HepG2 (cell line): Measurements from ENCODE around the gene CLP1. TPM values are rescaled to one million over a fixed set of nuclear protein-coding genes. Genes with fewer than 3 reads are reported as not detected.

Source experiments
- ATF7 ChIP-seq, 2 experiments: fragments of 450-650 bp in 1 of 2; sonication (generic) in 1 of 2; formaldehyde crosslinking in 1 of 2; IDR thresholded peaks; 2 replicates each; pipeline versions ENCODE4 v1.4.0 to v1.6.1; 2016 to 2020; ENCODE audit warnings: antibody characterized with exemption in 1 of 2, mild to moderate bottlenecking in 1 of 2, missing genetic modification reagents in 1 of 2
- HOXA5 ChIP-seq: sonication (generic); formaldehyde crosslinking; IDR thresholded peaks from 2 replicates; pipeline ENCODE4 v1.4.0; 2020; ENCODE audit warnings: missing genetic modification reagents
- KAT8 ChIP-seq: IDR thresholded peaks from 2 replicates; pipeline ENCODE4 v1.6.1; 2016; ENCODE audit warnings: missing genetic modification reagents, missing compliant biosample characterization
- KDM5A ChIP-seq: fragments of 200-600 bp; sonication (generic); IDR thresholded peaks from 2 replicates; pipeline ENCODE4 v1.7.0; 2018; ENCODE audit warnings: antibody characterized with exemption, mild to moderate bottlenecking, low read length, borderline replicate concordance
- MAFF ChIP-seq: IDR thresholded peaks from 2 replicates; pipeline ENCODE4 v1.6.1; 2011; ENCODE audit warnings: low read depth, low read length, improper control_type of control experiment
- NR2F2 ChIP-seq: IDR thresholded peaks from 2 replicates; pipeline ENCODE4 v1.6.1; 2012; ENCODE audit warnings: low read depth, inconsistent platforms, borderline replicate concordance
- SIX4 ChIP-seq: sonication (generic); formaldehyde crosslinking; IDR thresholded peaks from 2 replicates; pipeline ENCODE4 v1.4.0; 2020; ENCODE audit warnings: missing genetic modification reagents
- ZFP36L2 ChIP-seq: sonication (generic); formaldehyde crosslinking; IDR thresholded peaks from 2 replicates; pipeline ENCODE4 v1.4.0; 2020; ENCODE audit warnings: missing genetic modification reagents
- ZNF160 ChIP-seq: sonication (generic); formaldehyde crosslinking; IDR thresholded peaks from 2 replicates; pipeline ENCODE4 v1.8.0; 2022; ENCODE audit warnings: mild to moderate bottlenecking, inconsistent platforms, missing genetic modification reagents
- ZNF335 ChIP-seq: sonication (generic); formaldehyde crosslinking; IDR thresholded peaks from 2 replicates; pipeline ENCODE4 v1.4.0; 2020; ENCODE audit warnings: missing genetic modification reagents
- ZNF746 ChIP-seq: sonication (generic); formaldehyde crosslinking; IDR thresholded peaks from 2 replicates; pipeline ENCODE4 v1.8.0; 2022; ENCODE audit warnings: mild to moderate bottlenecking, missing genetic modification reagents
- ZNF841 ChIP-seq: sonication (generic); formaldehyde crosslinking; IDR thresholded peaks from 2 replicates; pipeline ENCODE4 v1.8.1; 2023; ENCODE audit warnings: missing genetic modification reagents, borderline replicate concordance
- ZNF850 ChIP-seq: sonication (generic); formaldehyde crosslinking; conservative IDR thresholded peaks from 2 replicates; pipeline ENCODE4 v1.9.0; 2021; ENCODE audit warnings: mild to moderate bottlenecking, missing genetic modification reagents
- ZNF891 ChIP-seq: sonication (generic); formaldehyde crosslinking; IDR thresholded peaks from 2 replicates; pipeline ENCODE4 v1.5.0; 2020; ENCODE audit warnings: mild to moderate bottlenecking, missing genetic modification reagents
- polyA plus RNA-seq, 8 experiments: library from polyadenylated mRNA; depleted of rRNA in 3 of 8; stranded (reverse) in 7 of 8; unstranded in 1 of 8; fragments of >200 nt; fragmentation: Illumina TruSeq in 4 of 8; extraction: Trizol in 4 of 8; gene quantifications; 2 replicates each; pipeline versions ENCODE4 v1.2.1 to v1.2.3, GENCODE V29; 2011 to 2016; ENCODE audit warnings: low read depth in 4 of 8, missing spikeins in 1 of 8, mixed read lengths in 1 of 8; ENCODE audit not compliant: insufficient read depth in 1 of 8
- total RNA-seq, 5 experiments: library from RNA; depleted of rRNA; stranded (reverse); fragments of >200 nt; fragmentation: Illumina TruSeq; extraction: Trizol; gene quantifications; 2 replicates each; pipeline ENCODE4 v1.2.3, GENCODE V29; 2016; ENCODE audit warnings: low read depth in 1 of 5
- TF ChIP-seq, protein P1 (sequence below): IDR thresholded peaks from 2 replicates; pipeline ENCODE4 v1.6.1; 2016; ENCODE audit warnings: missing compliant biosample characterization, missing genetic modification reagents, borderline replicate concordance
- TF ChIP-seq, protein P2 (sequence below): sonication (generic); formaldehyde crosslinking; IDR thresholded peaks from 2 replicates; pipeline ENCODE4 v1.5.0; 2020; ENCODE audit warnings: missing genetic modification reagents, mild to moderate bottlenecking, borderline replicate concordance
- TF ChIP-seq, protein P3 (sequence below): sonication (generic); formaldehyde crosslinking; IDR thresholded peaks from 2 replicates; pipeline ENCODE4 v1.5.0; 2020; ENCODE audit warnings: mild to moderate bottlenecking, missing genetic modification reagents, borderline replicate concordance
- TF ChIP-seq, protein P4 (sequence below): sonication (generic); formaldehyde crosslinking; IDR thresholded peaks from 2 replicates; pipeline ENCODE4 v1.5.0; 2020; ENCODE audit warnings: missing genetic modification reagents, mild to moderate bottlenecking, borderline replicate concordance

Gene CLP1
- total and polyA plus RNA-seq, 2 of the 13 experiments (the other 11 are each of a cell fraction or from before 2014, with no cell fraction given), result 14.6 to 24.8 TPM

DNA sequence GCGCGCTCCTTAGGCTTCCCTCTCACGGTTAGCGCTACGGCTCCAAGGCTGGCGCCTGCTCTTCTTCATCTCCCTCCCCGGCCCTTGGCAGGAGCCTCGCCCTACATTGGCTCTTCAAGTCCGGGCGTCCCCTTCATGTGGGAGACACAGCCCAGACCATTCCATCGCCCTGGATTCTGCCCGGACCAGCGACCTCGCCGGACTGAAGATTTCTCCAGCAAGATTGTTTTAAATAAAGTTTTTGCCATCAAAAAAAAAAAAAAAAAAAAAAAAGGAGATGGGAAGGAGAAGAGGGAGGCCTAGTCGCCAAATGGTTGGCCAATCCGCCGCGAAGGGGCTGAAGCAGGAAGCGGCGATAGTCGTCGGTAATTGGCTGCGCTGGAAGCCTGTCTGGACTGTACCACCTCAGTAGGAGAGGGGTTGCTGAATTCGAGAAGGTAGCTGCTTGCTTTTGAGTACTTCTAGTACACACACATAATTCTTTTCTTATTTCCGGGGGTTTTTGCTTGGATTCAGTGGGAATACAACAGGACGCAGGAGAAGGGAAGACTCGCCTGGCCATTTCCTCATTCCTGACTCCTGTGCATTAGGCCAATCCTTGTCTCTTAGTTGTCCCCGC, 9.7 kb downstream of the CLP1 start (continued):
- TF ChIP-seq ATF7 (IDR thresholded peaks at IDR 0.05) (peak; percentile 83), ATF7 (CRISPR knock-in tag; IDR thresholded peaks at IDR 0.05) (no peak), SIX4 (CRISPR knock-in tag) (no peak), NR2F2 (peak; percentile 57; the same call in 1 of the 2 replicates), HOXA5 (CRISPR knock-in tag) (no peak), KAT8 (peak; percentile 85), ZNF850 (CRISPR knock-in tag) (no peak), ZNF746 (0 out of 2 replicates have a peak, but pooled peaks have one; percentile 38), ZNF891 (CRISPR knock-in tag) (0 out of 2 replicates have a peak, but pooled peaks have one; percentile 20), KDM5A (peak; percentile 93), ZFP36L2 (CRISPR knock-in tag) (no peak), ZNF841 (no peak), ZNF160 (CRISPR knock-in tag) (no peak), ZNF335 (CRISPR knock-in tag) (peak; percentile 30; the same call in 1 of the 2 replicates), MAFF (no peak)
- TF ChIP-seq, protein P1, sequence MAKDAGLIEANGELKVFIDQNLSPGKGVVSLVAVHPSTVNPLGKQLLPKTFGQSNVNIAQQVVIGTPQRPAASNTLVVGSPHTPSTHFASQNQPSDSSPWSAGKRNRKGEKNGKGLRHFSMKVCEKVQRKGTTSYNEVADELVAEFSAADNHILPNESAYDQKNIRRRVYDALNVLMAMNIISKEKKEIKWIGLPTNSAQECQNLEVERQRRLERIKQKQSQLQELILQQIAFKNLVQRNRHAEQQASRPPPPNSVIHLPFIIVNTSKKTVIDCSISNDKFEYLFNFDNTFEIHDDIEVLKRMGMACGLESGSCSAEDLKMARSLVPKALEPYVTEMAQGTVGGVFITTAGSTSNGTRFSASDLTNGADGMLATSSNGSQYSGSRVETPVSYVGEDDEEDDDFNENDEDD, result no peak
- TF ChIP-seq, protein P2, sequence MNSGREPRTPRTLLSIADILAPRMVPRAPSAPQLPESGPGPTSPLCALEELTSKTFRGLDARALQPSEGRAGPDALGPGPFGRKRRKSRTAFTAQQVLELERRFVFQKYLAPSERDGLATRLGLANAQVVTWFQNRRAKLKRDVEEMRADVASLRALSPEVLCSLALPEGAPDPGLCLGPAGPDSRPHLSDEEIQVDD (CRISPR knock-in tag), result 0 out of 2 replicates have a peak, but pooled peaks have one; percentile 42
- TF ChIP-seq, protein P3, sequence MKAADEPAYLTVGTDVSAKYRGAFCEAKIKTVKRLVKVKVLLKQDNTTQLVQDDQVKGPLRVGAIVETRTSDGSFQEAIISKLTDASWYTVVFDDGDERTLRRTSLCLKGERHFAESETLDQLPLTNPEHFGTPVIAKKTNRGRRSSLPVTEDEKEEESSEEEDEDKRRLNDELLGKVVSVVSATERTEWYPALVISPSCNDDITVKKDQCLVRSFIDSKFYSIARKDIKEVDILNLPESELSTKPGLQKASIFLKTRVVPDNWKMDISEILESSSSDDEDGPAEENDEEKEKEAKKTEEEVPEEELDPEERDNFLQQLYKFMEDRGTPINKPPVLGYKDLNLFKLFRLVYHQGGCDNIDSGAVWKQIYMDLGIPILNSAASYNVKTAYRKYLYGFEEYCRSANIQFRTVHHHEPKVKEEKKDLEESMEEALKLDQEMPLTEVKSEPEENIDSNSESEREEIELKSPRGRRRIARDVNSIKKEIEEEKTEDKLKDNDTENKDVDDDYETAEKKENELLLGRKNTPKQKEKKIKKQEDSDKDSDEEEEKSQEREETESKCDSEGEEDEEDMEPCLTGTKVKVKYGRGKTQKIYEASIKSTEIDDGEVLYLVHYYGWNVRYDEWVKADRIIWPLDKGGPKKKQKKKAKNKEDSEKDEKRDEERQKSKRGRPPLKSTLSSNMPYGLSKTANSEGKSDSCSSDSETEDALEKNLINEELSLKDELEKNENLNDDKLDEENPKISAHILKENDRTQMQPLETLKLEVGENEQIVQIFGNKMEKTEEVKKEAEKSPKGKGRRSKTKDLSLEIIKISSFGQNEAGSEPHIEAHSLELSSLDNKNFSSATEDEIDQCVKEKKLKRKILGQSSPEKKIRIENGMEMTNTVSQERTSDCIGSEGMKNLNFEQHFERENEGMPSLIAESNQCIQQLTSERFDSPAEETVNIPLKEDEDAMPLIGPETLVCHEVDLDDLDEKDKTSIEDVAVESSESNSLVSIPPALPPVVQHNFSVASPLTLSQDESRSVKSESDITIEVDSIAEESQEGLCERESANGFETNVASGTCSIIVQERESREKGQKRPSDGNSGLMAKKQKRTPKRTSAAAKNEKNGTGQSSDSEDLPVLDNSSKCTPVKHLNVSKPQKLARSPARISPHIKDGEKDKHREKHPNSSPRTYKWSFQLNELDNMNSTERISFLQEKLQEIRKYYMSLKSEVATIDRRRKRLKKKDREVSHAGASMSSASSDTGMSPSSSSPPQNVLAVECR (CRISPR knock-in tag), result peak; percentile 36; the same call in 1 of the 2 replicates
- TF ChIP-seq, protein P4, sequence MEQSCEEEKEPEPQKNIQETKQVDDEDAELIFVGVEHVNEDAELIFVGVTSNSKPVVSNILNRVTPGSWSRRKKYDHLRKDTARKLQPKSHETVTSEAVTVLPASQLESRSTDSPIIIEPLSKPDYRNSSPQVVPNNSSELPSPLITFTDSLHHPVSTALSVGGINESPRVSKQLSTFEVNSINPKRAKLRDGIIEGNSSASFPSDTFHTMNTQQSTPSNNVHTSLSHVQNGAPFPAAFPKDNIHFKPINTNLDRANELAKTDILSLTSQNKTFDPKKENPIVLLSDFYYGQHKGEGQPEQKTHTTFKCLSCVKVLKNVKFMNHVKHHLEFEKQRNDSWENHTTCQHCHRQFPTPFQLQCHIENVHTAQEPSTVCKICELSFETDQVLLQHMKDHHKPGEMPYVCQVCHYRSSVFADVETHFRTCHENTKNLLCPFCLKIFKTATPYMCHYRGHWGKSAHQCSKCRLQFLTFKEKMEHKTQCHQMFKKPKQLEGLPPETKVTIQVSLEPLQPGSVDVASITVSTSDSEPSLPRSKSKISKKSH (CRISPR knock-in tag), result peak; percentile 71; the same call in 1 of the 2 replicates
